ENCODE data around the gene FJX1.
A peak's percentile ranks its signal among the peaks of the same experiment; 100 is the strongest.
"Not testable (repeated sequence)": the region's sequence is repeated elsewhere in the genome, so short reads cannot be mapped to it uniquely, and the experiment has no call there.

Gene FJX1

GRCh38 chr11:35635933-35636332, 17.7 kb downstream of the FJX1 start:
- DNase-seq, result no peak

GRCh38 chr11:35639591-35640179, 21.4 kb downstream of the FJX1 start:
- no peak for DNase-seq

- no peak for DNase-seq
These were observed 23.1 kb downstream of the FJX1 start for GRCh38 chr11:35641171-35641897.

GRCh38 chr11:35641964-35642363, 23.7 kb downstream of the FJX1 start:
- DNase-seq, result no peak

GRCh38 chr11:35647421-35648093, 29.3 kb downstream of the FJX1 start:
- no peak for DNase-seq

- no peak for DNase-seq
These were observed 31.7 kb downstream of the FJX1 start for GRCh38 chr11:35650006-35650405.

- no peak for DNase-seq
These were observed 32.2 kb downstream of the FJX1 start for GRCh38 chr11:35650467-35650866.

GRCh38 chr11:35651263-35651662, 33.0 kb downstream of the FJX1 start:
- no peak for DNase-seq

GRCh38 chr11:35652786-35653185, 34.5 kb downstream of the FJX1 start:
- DNase-seq, result not testable (repeated sequence)

GRCh38 chr11:35654711-35655110, 36.5 kb downstream of the FJX1 start:
- no peak for DNase-seq

- DNase-seq, result no peak
These were observed 37.0 kb downstream of the FJX1 start for GRCh38 chr11:35655254-35655653.

GRCh38 chr11:35655856-35656255, 37.6 kb downstream of the FJX1 start:
- DNase-seq, result no peak

- no peak for DNase-seq
These were observed 40.0 kb downstream of the FJX1 start for GRCh38 chr11:35658020-35658948.

- DNase-seq, result no peak
These were observed 43.3 kb downstream of the FJX1 start for GRCh38 chr11:35661534-35661933.

GRCh38 chr11:35662061-35662648, 43.9 kb downstream of the FJX1 start:
- DNase-seq, result no peak

GRCh38 chr11:35662649-35663407, 44.6 kb downstream of the FJX1 start, which contains the start of gene TRIM44:
TSS of gene TRIM44 (plus strand) at chr11:35662775. CDS start at chr11:35663112, 337 bp downstream.
- DNase-seq, result peak; percentile 71

- no peak for DNase-seq
These were observed 45.1 kb downstream of the FJX1 start for GRCh38 chr11:35663408-35663702.

GRCh38 chr11:35664977-35665441, 46.7 kb downstream of the FJX1 start:
- no peak for DNase-seq

- DNase-seq, result no peak
These were observed 49.0 kb downstream of the FJX1 start for GRCh38 chr11:35667257-35667656.

- DNase-seq, result not testable (repeated sequence)
These were observed 50.1 kb downstream of the FJX1 start for GRCh38 chr11:35668350-35668749.

Measured in activated gamma-delta T cell (primary cell).